ENCODE measurements around the gene CSTF1. TPM values are rescaled to one million over a fixed set of nuclear protein-coding genes. Genes with fewer than 3 reads are reported as not detected.

The CSTF1 gene
- total RNA-seq, 1 donor, result 25.0 TPM

DNA sequence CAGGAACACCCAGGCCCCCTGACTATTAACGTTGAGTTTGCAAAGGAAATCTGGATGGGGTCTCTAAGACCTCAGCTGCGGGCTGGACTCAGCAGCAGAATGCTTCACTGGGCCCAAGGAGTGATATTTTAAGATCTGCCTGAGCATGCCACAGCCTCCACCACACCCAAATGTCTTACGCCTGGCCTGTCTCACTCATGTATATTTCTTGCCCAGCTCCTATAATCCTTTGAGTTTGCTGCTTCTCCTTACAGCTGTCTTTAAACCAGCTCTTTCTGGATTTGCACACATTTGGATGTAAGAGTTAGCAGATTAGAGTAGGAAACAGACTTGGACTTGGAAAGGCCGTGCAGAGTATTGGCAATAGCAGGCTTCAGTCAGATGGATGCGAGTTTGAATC lies 36.0 kb downstream of the CSTF1 start:
- Histone ChIP-seq H4K20me1 (ENCODE audit: insufficient read depth, low read length) (no peaks in the 10 kb centered on the region), H3K4me2 (ENCODE audit: insufficient read depth, low read length) (no peak overlapping the region), H3K9me3 (ENCODE audit: low read depth, low read length) (no peaks in the 10 kb centered on the region), H2AFZ (ENCODE audit: low read length) (no peak overlapping the region), H3K79me2 (ENCODE audit: insufficient read depth, low read length) (no peaks in the 10 kb centered on the region), H3K27me3 (ENCODE audit: insufficient read depth, low read length) (no peaks in the 10 kb centered on the region), H3K4me3 (ENCODE audit: insufficient read depth, low read length) (no peak overlapping the region), H3K4me1 (ENCODE audit: insufficient read depth, low read length) (peaks cover 23% of the 10 kb centered on the region), H3K27ac (ENCODE audit: low read depth, low read length) (peak overlapping the region; percentile 81), H3K36me3 (ENCODE audit: insufficient read depth, low read length) (no peaks in the 10 kb centered on the region)
- TF ChIP-seq, protein P1, sequence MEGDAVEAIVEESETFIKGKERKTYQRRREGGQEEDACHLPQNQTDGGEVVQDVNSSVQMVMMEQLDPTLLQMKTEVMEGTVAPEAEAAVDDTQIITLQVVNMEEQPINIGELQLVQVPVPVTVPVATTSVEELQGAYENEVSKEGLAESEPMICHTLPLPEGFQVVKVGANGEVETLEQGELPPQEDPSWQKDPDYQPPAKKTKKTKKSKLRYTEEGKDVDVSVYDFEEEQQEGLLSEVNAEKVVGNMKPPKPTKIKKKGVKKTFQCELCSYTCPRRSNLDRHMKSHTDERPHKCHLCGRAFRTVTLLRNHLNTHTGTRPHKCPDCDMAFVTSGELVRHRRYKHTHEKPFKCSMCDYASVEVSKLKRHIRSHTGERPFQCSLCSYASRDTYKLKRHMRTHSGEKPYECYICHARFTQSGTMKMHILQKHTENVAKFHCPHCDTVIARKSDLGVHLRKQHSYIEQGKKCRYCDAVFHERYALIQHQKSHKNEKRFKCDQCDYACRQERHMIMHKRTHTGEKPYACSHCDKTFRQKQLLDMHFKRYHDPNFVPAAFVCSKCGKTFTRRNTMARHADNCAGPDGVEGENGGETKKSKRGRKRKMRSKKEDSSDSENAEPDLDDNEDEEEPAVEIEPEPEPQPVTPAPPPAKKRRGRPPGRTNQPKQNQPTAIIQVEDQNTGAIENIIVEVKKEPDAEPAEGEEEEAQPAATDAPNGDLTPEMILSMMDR (IDR thresholded peaks at IDR 0.05; ENCODE audit: extremely low read depth, low read depth, low read length), result no peak
- DNase-seq (ENCODE audit: insufficient read length, low spot score, missing footprints), result no peak

DNA sequence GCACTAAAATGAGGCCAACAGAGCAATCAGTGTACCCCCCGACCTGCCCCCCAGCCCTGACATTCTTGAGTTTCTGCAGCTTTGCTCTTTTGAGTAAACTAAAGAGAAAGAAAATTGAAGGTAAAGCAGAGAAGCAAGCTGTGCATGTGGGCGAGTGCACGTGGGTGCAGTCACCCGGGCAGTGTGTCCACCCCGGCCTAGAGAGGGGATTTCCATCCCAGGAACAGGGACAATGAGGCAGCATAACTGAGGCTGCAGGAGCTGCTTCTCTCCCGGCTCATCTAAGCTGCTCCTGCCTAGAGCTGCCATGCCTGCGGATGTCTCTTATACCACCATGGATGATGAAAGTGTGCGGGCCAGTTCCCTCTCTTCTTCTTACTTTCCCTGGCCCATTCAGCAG lies 36.4 kb downstream of the CSTF1 start:
- Histone ChIP-seq H3K79me2 (ENCODE audit: insufficient read depth, low read length) (no peaks in the 10 kb centered on the region), H3K4me2 (ENCODE audit: insufficient read depth, low read length) (peak overlapping the region; percentile 12), H2AFZ (ENCODE audit: low read length) (peak overlapping the region; percentile 47), H3K4me3 (ENCODE audit: insufficient read depth, low read length) (no peak overlapping the region), H4K20me1 (ENCODE audit: insufficient read depth, low read length) (no peaks in the 10 kb centered on the region), H3K9me3 (ENCODE audit: low read depth, low read length) (no peaks in the 10 kb centered on the region), H3K27ac (ENCODE audit: low read depth, low read length) (peak overlapping the region; percentile 81), H3K27me3 (ENCODE audit: insufficient read depth, low read length) (no peaks in the 10 kb centered on the region), H3K36me3 (ENCODE audit: insufficient read depth, low read length) (no peaks in the 10 kb centered on the region), H3K4me1 (ENCODE audit: insufficient read depth, low read length) (peaks cover 27% of the 10 kb centered on the region)
- DNase-seq (ENCODE audit: insufficient read length, low spot score, missing footprints), result no peak
- TF ChIP-seq, protein P1 (IDR thresholded peaks at IDR 0.05; ENCODE audit: extremely low read depth, low read depth, low read length), result no peak

DNA sequence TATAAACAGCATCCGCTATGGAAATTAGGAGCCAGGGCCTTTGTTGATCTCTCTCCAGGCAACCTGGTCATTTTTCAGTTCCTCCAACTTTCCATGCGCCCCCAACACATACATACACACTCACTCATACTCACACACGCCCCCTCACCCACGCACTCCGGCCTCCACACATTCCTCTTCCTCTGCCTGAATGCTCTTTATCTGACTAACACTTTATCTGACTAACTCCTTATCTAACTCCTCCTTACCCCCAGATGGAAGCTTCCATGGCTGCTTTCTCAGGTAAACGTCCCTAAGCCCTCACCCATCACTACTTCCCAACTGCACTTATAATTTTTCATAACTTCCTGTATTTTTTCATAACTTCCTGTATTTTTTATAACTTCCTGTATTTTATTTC lies 37.1 kb downstream of the CSTF1 start:
- Histone ChIP-seq H3K4me1 (ENCODE audit: insufficient read depth, low read length) (peaks cover 29% of the 10 kb centered on the region), H3K9me3 (ENCODE audit: low read depth, low read length) (no peaks in the 10 kb centered on the region), H3K27ac (ENCODE audit: low read depth, low read length) (peak overlapping the region; percentile 81), H3K4me3 (ENCODE audit: insufficient read depth, low read length) (no peak overlapping the region), H3K36me3 (ENCODE audit: insufficient read depth, low read length) (no peaks in the 10 kb centered on the region), H3K27me3 (ENCODE audit: insufficient read depth, low read length) (no peaks in the 10 kb centered on the region), H3K4me2 (ENCODE audit: insufficient read depth, low read length) (peak overlapping the region; percentile 12), H4K20me1 (ENCODE audit: insufficient read depth, low read length) (no peaks in the 10 kb centered on the region), H2AFZ (ENCODE audit: low read length) (peak overlapping the region; percentile 47), H3K79me2 (ENCODE audit: insufficient read depth, low read length) (no peaks in the 10 kb centered on the region)
- DNase-seq (ENCODE audit: insufficient read length, low spot score, missing footprints), result no peak
- TF ChIP-seq, protein P1 (IDR thresholded peaks at IDR 0.05; ENCODE audit: extremely low read depth, low read depth, low read length), result no peak

DNA sequence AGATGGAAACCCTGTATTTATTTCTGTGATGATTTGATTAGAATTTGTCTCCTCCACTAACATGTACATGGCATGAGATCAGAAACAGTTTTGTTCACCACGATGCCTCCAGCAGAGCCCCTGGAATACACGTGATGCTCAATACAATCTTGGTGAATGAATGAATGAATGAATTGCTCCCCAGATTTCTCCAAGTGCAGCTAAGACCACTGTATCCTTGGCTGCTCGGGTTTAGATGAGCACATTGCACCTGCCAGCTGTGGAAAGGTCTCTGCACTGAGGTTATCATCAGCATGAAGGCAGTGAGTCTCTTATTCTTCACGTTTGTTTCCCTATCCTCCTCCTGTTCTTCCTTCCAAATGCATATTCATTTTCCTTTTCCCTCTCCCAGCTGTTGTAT lies 37.5 kb downstream of the CSTF1 start:
- H4K20me1 ChIP-seq (ENCODE audit: insufficient read depth, low read length), result no peaks in the 10 kb centered on the region
- H2AFZ ChIP-seq (ENCODE audit: low read length), result peak overlapping the region; percentile 21
- no peak for DNase-seq (ENCODE audit: insufficient read length, low spot score, missing footprints)
- no peaks in the 10 kb centered on the region for H3K9me3 ChIP-seq (ENCODE audit: low read depth, low read length)
- H3K4me3 ChIP-seq (ENCODE audit: insufficient read depth, low read length), result no peak overlapping the region
- H3K27ac ChIP-seq (ENCODE audit: low read depth, low read length), result peak overlapping the region; percentile 81
- H3K4me2 ChIP-seq (ENCODE audit: insufficient read depth, low read length), result no peak overlapping the region
- no peaks in the 10 kb centered on the region for H3K36me3 ChIP-seq (ENCODE audit: insufficient read depth, low read length)
- no peaks in the 10 kb centered on the region for H3K79me2 ChIP-seq (ENCODE audit: insufficient read depth, low read length)
- TF ChIP-seq, protein P1 (IDR thresholded peaks at IDR 0.05; ENCODE audit: extremely low read depth, low read depth, low read length), result no peak
- no peaks in the 10 kb centered on the region for H3K27me3 ChIP-seq (ENCODE audit: insufficient read depth, low read length)
- H3K4me1 ChIP-seq (ENCODE audit: insufficient read depth, low read length), result peaks cover 29% of the 10 kb centered on the region
